GM21367 (cell line): ENCODE data around the gene NAA60.
"Not testable (repeated sequence)": the region's sequence is repeated elsewhere in the genome, so short reads cannot be mapped to it uniquely, and the experiment has no call there.

Source experiments
- ATAC-seq: cut with Tn5 transposase; IDR thresholded peaks from one replicate; pipeline ENCODE4 v1.9.1; 2021; ENCODE audit not compliant: unreplicated experiment

Gene NAA60

DNA sequence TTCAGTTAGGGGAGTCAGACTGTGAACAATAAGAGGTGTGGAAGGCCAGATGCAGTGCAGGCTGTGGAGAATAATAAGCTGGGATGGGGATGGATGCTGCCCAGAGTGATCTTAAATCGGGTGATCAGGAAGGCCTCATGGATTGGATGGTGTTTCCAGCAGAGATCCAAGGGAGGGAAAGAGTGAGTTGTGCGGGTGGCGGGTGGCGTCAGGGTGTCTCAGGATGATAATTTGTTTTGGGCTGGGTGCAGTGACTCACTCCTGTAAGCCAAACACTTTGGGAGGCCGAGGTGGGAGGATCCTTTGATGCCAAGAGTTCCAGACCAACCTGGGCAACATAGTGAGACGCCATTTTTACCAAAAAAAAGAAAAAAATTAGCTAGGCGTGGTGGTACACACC, 65.3 kb downstream of the NAA60 start:
- no peak for ATAC-seq

DNA sequence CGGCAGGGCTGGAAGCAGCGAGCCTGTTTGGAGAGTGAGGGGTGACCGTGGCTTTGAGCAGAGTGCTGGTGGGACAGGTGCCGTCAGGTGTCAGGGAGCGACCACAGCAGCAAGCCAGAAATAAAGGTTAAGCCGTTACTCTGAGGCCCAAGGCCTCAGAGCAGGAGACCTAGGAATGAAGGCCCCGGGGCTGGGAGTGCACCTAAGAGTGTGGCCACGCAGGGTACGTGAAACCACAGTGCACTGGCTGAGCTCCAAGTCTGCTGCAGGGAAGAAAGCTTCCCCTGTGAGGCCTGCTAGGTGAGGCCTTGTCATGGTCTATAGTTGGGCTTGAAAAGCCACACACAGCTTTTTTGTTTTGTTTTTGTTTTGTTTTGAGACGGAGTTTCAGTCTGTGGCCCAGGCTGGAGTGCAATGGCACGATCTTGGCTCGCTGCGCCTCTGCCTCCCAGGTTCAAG, 66.0 kb downstream of the NAA60 start:
- ATAC-seq = no peak

DNA sequence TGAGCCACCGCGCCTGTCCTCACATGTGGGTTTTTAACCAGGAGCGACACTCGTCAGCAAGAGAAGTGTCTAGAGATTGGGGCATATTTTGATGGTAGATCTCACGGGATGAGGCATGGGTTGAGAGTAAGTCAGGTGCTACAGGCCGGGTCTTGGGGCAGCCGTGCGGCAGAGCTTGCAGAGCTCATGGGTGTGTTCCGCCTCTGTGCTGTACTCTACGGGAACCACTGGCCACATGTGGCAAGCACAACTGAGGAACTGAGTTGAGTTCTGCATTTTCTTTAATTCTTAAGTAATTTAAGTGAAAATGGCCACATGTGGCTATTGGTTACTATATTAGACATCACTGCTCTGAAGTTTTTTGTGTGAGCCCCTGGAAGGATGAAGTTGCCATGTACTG, 66.9 kb downstream of the NAA60 start:
- no peak for ATAC-seq

DNA sequence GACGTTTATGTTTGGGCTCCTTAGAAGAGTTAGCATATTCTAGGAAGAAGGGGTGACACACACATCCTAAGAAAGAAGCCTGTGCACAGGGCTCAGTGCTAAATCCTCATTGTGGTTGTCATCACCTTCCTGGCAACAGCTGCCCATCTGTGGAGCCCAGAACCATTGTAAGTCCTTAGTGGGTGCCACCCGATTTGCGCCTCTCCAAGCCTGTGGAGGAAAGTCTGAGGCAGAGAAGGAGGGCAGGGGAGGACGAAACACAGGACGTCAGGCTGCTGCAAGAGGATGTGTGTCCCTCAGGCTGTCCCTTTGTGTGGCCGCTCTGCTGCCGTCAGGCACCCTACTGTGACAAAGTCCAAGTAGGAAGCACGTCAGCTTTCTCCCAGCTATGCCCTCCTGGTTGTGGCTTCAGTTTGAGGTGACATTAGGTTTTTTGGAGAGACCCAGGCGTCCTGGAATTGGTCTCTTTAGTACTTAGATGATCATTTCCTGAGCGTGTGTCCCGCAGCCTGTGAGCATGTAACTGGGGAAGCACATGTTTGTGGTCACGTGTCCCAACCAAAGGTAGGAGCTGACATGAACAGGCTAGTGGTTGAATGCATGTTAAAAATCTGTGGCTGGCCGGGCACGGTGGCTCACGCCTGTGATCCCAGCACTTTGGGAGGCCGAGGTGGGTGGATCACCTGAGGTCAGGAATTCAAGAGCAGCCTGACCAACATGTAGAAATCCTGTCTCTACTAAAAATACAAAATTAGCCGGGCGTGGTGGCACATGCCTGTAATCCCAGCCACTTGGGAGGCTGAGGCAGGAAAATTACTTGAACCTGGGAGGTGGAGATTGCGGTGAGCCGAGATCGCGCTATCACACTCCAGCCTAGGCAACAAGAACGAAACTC, 68.1 kb downstream of the NAA60 start:
- ATAC-seq = no peak

DNA sequence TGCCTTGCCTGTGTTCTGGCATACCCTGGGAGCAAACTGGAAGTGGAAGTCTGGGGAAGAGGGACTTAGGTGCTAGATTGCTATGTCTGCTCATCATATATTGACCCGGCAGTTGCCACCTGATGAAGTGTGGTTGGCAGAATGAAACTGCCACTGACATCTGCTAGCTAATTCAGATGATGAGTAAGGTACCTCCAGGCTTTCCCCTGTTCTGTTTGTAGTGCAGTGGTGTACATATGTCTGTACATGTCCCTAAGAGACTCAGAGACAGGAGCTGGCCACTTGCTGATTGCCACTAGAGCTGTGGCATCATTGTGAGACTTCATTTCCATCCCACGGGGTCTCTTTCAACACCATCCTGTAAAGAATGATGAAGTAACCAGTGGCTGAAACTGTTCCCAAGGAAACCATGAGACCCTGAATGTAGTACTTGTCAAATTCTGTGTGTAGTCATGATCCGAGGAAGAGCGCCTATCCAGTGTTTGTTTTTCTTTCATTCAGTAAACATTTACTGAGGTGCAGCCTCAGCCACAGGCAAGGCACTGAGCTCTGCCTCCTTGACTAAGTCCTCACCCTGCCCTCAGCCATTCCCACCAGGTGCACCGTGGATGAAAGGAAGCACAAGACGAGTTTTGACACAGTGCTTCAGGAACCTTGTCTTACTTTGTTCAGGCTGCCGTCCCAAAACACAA, 70.6 kb downstream of the NAA60 start:
- ATAC-seq = no peak

DNA sequence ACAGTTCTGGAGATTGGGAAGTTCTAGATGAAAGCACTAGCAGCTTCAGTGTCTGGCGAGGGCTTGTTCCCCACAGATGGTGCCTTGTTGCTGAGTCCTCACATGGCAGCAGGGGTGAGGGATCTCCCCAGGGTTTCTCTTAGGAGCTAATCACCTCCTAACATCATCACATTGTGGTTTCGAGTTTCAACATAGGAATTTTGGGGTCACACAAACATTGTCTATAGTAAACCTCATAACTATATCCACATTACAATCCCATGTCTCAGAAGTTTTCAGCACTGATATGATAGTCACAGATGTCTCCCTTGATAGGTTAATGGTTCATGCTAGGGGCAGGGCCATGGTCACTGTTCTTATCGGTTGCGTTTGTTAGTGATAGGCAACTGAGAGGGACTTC, 71.1 kb downstream of the NAA60 start:
- ATAC-seq = no peak

DNA sequence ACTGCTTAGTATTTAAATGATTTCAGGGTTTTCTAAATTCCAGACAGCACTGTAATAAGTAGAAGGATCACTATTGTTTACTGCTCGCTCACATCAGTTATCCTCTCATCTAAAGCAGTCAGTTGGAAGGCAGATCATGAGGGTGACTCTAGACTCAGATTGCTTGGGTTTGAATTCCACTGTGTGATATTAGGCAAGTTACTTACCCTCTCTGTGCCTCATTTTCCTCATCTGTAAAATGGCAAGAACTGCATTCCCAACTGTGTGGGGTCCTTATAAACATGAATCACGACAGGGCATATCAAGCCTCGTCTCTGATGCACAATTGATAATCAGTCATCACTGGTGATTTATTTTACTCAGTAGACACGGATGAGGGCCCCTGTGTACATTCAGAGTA, 72.4 kb downstream of the NAA60 start:
- ATAC-seq = no peak

DNA sequence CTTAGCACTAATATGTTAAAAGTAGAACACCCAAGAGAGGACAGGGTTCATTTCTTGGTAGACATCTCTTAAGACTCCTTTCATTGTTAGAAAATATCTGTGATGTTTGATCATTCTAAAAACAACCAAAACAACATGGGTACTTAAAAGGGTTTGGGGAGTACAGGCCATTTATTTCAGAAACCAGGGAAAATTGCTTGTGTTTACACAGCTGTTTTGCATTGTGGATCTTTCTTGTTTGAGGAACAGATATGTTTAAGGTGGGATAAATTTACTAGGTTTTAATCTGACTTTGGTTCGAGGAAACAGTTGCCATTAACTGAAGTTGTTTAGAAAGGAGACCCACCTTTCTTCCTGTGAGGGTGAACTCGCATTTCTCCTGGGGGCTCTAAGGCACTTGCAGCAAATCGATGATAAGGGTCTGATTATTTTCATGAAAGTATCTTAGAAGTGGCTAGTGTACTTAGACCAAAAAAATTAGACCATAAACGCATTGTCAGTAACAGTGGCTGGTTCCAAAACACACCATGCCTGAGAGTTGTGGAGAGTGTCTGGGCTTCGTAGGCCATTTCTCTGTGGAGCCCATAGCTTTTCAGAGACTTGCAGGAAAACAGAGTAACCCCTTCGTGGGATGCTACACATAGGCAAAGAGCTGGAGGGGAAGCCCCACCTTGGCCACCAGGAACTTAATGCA, 75.0 kb downstream of the NAA60 start:
- no peak for ATAC-seq

DNA sequence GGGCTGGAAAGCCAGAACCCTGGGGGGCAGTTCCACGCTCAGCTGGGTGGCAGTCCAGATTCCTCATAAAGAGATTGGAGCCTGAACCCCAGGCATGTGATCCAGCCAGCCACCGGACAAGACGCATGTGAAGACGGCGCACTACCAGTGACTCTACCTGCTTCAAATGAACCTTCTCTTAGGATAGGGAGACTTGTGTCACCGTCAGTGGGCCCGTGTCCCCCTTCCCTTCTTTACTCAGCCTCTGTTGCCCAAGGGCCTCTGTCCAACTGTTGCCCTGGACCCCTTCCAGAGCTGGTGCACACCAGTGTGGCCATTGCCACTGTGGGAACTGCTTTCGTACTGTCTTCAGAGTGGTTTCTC, 75.5 kb downstream of the NAA60 start:
- no peak for ATAC-seq

DNA sequence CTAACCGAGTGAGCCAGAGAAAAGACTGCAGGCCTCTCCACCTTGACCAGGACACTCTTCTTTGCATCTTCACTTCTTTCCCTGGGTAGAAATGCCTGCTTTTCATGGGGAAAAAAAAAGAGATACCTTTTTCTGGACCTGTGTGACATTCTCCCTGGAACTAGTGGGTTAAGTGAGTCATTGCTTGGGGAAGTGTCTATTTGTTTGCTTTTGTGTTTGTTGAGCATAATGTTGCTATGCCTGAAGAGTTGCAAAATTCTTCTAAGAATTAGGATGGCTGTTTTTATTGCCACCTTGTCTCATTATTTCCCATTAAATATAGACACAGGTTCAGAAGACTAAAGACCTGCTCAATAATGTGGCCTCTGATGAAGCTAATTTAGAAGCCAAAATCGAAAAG, 76.1 kb downstream of the NAA60 start:
- ATAC-seq = no peak

DNA sequence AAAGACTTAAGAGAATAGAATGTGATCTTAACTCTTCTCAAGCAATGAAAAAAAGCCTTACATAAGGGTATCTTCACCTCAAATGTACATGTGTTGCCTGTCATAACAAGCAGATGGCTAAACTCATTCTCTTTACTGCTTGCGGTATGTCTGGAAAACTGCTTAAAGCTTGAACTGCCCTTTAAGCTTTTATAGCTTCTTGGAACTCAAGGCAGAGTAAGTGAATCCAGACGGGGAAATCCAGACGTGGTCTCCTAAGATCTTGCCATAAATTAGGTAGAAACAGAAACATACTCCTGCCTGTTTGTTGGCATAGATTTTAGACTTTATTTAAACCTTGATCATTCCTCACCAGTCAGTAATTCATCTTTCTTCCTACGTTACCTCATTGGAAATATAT, 76.9 kb downstream of the NAA60 start:
- ATAC-seq = no peak

DNA sequence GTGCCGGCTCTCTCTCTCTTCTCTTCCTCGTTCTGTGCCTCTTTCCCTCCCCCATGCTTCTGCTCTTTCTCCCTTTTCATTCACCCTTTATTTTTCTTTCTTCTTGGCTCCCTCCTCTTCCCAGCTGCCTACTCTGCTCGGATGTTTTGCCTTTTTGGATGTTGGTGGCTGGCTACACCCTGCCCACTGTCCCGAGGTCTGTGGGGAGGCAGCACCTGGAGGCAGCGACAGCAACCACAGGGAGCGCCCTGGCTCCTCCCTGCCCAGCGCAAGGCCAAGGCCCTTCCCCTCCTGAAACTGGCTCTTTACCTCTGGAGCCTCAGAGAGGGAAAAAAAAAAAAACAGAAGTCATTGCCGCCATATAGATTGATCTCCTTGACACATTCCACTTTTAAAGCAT, 77.4 kb downstream of the NAA60 start:
- ATAC-seq = no peak

DNA sequence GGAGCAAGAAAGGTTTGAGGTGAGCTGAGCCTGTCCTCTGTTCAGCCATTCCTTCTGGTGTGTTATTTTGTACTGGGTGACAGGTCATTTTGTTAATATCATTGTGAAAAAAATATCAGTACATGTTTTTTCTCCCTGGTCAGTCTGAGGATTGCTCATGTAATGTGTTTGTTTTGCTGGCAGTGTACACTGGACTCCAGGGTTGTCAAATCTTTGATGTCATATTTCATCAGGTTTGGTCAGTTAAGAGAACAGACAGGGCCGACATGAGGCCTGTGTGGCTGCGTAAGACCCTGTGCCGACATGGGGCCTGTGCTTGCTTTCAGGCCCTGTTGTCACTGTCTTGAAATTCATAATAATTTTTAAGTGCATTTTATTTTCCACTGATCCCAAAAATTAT, 79.8 kb downstream of the NAA60 start:
- ATAC-seq = no peak

DNA sequence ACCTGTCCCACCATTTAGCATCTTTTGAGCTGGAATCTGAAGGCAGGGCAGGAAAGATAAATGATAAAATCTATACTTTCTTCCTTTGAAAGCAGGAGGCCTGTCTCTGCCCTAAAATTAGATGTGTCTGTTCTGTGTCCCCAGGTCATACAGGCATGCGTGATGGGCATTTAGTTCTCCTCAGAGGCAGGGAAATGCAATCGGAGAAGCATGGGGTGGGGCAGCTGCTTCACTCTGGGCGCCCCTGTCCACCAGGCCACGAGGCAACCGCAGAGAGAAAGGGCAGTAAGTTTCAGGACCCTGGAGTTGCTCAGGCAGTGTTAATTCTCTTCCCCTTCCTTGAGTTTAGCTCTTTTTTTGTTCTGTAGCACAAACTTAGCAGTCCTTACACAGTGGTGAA, 82.5 kb downstream of the NAA60 start:
- ATAC-seq = no peak

DNA sequence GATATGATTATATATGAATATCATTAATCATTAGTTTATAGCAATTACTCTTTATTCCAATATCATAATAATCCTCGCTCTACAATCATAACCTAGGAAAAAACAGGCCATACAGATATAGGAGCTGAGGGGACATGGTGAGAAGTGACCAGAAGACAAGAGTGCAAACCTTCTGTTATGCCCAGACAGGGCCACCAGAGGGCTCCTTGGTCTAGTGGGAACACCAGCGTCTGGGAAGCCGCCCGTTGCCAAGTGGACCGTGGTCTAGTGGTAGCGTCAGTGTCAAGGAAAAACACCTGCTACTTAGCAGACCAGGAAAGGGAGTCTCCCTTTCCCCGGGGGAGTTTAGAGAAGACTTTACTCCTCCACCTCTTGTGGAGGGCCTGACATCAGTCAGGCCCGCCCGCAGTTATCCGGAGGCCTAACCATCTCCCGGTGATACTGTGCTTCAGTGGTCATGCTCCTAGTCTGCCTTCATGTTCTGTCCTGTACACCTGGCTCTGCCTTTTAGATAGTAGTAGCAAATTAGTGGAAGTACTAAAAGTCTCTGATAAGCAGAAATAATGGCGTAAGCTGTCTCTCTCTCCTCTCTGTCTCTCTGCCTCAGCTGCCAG, 83.8 kb downstream of the NAA60 start:
- not testable (repeated sequence) for ATAC-seq

DNA sequence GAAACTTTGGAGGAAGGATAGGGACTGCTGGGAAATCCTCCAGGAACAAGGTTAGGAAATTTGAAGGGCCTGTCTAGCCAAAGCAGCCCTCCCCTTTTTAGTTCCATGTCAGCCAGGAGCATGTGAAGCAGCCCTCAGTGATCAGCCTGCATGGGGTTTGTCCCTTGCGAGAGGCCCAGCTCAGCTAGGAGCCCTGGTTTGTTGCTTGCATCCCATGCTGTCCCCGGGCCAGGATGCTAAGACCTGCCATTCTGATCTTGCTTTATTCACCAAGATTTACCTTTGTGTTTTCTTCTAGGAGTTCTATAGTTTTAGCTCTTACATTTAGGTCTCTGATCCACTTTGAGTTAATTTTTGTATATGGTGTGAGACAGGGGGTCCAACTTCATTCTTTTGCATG, 84.9 kb downstream of the NAA60 start:
- ATAC-seq = no peak

DNA sequence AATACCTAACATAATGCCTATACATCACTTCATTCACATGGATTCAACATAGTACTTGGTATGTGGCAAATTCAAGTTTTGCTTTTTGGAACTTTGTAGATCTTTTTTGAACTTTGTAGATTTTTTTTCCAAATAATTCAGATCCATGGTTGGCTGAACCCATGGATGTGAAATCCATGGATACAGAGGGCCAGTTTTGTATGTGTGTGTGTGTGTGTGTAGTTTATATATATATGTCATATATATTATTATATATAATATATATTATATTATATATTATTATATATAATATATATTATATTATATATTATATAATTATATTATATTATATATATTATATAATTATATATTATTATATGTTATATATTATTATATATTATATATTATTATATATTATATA, 85.7 kb downstream of the NAA60 start:
- no peak for ATAC-seq

DNA sequence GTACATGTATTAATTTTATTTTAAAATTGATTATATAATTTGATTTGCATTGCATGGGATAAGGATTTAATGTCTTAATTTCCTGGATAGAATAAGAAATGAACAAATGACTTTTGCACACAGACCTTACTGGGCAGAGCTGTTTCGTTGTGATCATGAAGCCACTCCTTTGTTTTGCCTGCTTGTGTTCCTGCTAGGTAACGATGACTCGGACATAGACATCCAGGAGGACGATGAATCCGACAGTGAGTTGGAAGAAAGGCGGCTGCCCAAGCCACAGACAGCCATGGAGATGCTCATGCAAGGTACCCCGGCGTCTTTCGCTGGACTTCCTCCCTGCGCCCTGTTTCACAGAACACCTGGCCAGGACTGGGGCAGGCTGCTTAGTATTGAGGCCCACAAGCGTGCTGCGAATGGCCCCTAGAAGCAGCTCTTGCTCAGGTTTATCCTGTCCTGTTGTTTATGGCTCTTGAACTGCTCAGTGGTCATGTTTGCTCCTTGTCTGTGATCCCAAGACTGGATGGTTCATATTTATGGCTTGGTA, 87.0 kb downstream of the NAA60 start:
- no peak for ATAC-seq

DNA sequence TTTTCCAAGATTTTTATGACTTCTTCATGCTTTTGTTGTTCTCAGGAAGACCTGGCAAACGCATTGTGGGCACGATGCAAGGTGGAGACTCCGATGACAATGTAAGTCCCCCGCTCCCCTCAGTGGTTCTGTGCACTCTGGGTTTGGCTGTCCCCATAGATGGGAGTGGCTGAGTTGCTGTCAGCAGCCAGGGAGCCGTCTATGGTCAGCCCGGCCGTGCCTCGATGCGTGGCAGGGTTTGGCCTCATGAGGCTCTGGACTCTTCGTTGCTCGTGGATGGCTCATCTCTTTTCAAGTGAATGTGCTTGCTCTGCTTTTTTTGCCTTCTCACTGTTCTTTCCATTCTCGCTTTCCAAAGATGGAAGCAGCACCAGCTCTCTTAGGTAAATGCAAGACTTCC, 89.3 kb downstream of the NAA60 start:
- ATAC-seq = no peak

DNA sequence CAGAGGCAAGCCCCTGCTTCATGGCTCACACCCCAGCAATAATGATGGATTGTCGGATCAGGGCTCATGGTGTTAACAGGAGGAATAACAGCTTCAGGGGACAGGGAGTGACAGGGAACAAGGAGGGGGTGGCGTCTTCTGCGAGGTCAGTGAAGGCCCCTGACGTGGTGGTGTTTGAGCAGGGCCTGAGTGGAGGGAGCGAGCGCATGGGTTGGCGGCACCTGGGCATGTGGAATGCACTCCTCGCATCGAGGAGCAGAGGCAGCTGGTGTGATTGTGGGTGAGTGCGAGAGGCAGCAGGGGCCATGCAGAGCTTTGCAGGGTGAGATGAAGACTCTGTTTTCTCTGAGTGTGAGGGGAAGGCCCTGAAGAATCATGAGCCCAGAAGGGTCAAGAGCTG, 90.6 kb downstream of the NAA60 start:
- ATAC-seq = no peak

DNA sequence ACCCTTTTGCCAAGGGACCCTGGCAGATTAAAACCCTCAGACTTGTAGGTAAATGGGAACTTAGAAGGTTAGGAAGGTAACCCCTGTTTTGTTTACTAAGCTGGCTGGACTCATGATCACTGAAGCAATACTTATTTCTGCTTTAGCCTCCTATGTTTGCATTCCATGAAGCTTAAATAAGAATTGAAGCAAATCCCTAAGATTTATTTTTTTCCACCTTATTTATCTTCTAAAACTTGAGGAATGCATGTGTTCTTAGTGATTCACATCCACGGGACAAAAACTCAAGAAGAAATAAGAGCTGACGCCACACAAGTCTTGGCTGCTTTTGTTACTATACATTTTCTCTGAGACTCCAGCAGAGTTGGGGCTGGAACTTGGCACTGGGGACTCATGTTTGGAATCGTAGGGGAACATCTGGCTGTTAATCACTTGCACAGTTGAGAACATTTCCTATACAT, 92.8 kb downstream of the NAA60 start:
- no peak for ATAC-seq
